ENCODE results near the gene INCENP. TPM values are rescaled to one million over a fixed set of nuclear protein-coding genes. Genes with fewer than 3 reads are reported as not detected.

The INCENP gene
- polyA plus RNA-seq, 1 of the 3 experiments (the other 2 are of a cell fraction), result 20.1 TPM

- Histone ChIP-seq H4K20me1 (ENCODE audit: insufficient read depth) (no peaks in the 10 kb centered on the region), H3F3A (replicated peaks; ENCODE audit: insufficient read depth) (no peaks in the 10 kb centered on the region), H2AFZ (ENCODE audit: low read depth) (no peak overlapping the region), H3K79me2 (ENCODE audit: insufficient read depth) (no peaks in the 10 kb centered on the region), H3K4me3 (ENCODE audit: low read depth in 2 of 2, low read length in 1 of 2) (no peak overlapping the region), H3K27me3 (ENCODE audit: insufficient read depth) (no peaks in the 10 kb centered on the region), H3K4me1 (ENCODE audit: control insufficient read depth in 1 of 2, insufficient read depth in 2 of 2, low read depth in 1 of 2, low read length in 1 of 2) (no peaks in the 10 kb centered on the region), H3K27ac (ENCODE audit: low read depth in 2 of 2, low read length in 1 of 2) (no peak overlapping the region), H3K9me2 (no peaks in the 10 kb centered on the region), H3K36me3 (replicated peaks in 1 of 2; ENCODE audit: control insufficient read depth in 1 of 2, insufficient read depth in 2 of 2, low read length in 1 of 2) (no peaks in the 10 kb centered on the region), H3K4me2 (no peak overlapping the region), H3K9me3 (no peaks in the 10 kb centered on the region; the same call in 1 of the 2 replicates), H3K9ac (no peak overlapping the region)
- ChIA-PET CTCF (interaction anchor here (1.0 to 4.9 kb wide), 6 partner anchors 9 to 319 kb away, joined by 4 to 19 read pairs (median 8); no protein-coding TSS in a partner anchor), POLR2A (no interaction called here)
- DNase-seq, result no peak
- 52% methylated on average over 2 of the region's 2 CpGs for WGBS (ENCODE audit: low lambda C conversion rate)
- TF ChIP-seq RAD21 (IDR thresholded peaks at IDR 0.05; ENCODE audit: low read length), result no peak
- TF ChIP-seq SIN3A (IDR thresholded peaks at IDR 0.05; ENCODE audit: borderline replicate concordance, low read depth, low read length), result no peak
- TF ChIP-seq TCF12 (IDR thresholded peaks at IDR 0.05), result no peak
- TF ChIP-seq RFX5 (IDR thresholded peaks at IDR 0.05; ENCODE audit: low read length), result no peak
- no peak for TF ChIP-seq EP300 (IDR thresholded peaks at IDR 0.05; ENCODE audit: borderline replicate concordance in 1 of 2, low read depth in 1 of 2, low read length in 1 of 2)
- TF ChIP-seq TEAD4 (IDR thresholded peaks at IDR 0.05; ENCODE audit: borderline replicate concordance, insufficient read depth), result no peak
- no peak for TF ChIP-seq MEF2A (IDR thresholded peaks at IDR 0.05; ENCODE audit: borderline replicate concordance, low read depth)
- TF ChIP-seq, protein P1, sequence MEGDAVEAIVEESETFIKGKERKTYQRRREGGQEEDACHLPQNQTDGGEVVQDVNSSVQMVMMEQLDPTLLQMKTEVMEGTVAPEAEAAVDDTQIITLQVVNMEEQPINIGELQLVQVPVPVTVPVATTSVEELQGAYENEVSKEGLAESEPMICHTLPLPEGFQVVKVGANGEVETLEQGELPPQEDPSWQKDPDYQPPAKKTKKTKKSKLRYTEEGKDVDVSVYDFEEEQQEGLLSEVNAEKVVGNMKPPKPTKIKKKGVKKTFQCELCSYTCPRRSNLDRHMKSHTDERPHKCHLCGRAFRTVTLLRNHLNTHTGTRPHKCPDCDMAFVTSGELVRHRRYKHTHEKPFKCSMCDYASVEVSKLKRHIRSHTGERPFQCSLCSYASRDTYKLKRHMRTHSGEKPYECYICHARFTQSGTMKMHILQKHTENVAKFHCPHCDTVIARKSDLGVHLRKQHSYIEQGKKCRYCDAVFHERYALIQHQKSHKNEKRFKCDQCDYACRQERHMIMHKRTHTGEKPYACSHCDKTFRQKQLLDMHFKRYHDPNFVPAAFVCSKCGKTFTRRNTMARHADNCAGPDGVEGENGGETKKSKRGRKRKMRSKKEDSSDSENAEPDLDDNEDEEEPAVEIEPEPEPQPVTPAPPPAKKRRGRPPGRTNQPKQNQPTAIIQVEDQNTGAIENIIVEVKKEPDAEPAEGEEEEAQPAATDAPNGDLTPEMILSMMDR (IDR thresholded peaks at IDR 0.05), result no peak
Measured at GRCh38 chr11:62116451-62116850, 7.4 kb upstream of the INCENP start.

DNA sequence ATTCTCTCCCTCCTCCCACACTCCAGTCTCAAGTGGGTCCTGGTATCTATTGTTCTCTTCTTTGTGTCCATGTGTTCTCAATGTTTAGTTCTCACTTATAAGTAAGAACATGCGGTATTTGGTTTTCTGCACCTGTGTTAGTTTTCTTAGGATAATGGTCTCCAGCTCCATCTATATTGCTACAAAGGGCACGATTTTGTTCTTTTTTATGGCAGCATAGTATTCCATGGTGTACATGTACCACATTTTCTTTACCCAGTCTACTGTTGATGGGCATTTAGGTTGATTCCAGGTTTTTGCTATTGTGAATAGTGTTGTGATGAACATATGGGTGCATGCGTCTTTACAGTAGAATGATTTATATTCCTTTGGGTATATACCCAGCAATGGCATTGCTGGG is 4.2 kb upstream of the INCENP start:
- H4K20me1 ChIP-seq (ENCODE audit: insufficient read depth), result no peaks in the 10 kb centered on the region
- CTCF ChIA-PET, result interaction anchor here (3.0 kb wide), 1 partner anchor 12 kb away, joined by 21 read pairs; no protein-coding TSS in a partner anchor
- H2AFZ ChIP-seq (ENCODE audit: low read depth), result no peak overlapping the region
- H3K36me3 ChIP-seq (replicated peaks in 1 of 2; ENCODE audit: control insufficient read depth in 1 of 2, insufficient read depth in 2 of 2, low read length in 1 of 2), result no peaks in the 10 kb centered on the region
- no peak overlapping the region for H3K27ac ChIP-seq (ENCODE audit: low read depth in 2 of 2, low read length in 1 of 2)
- H3K27me3 ChIP-seq (ENCODE audit: insufficient read depth), result no peaks in the 10 kb centered on the region
- H3K4me3 ChIP-seq (ENCODE audit: low read depth in 2 of 2, low read length in 1 of 2), result no peak overlapping the region
- 60% methylated on average over 3 of the region's 3 CpGs for WGBS (ENCODE audit: low lambda C conversion rate)
- H3K9ac ChIP-seq, result no peak overlapping the region
- H3F3A ChIP-seq (replicated peaks; ENCODE audit: insufficient read depth), result no peaks in the 10 kb centered on the region
- H3K9me3 ChIP-seq, result no peaks in the 10 kb centered on the region; the same call in 1 of the 2 replicates
- DNase-seq, result no peak
- H3K9me2 ChIP-seq, result no peaks in the 10 kb centered on the region
- POLR2A ChIA-PET, result no interaction called here
- H3K4me1 ChIP-seq (ENCODE audit: control insufficient read depth in 1 of 2, insufficient read depth in 2 of 2, low read depth in 1 of 2, low read length in 1 of 2), result no peaks in the 10 kb centered on the region; a peak in 2 of 4 replicates
- H3K4me2 ChIP-seq, result no peak overlapping the region
- peaks cover 7% of the 10 kb centered on the region for H3K79me2 ChIP-seq (ENCODE audit: insufficient read depth)
- TF ChIP-seq GATA2 (CRISPR knock-in tag; IDR thresholded peaks at IDR 0.05), result no peak
- TF ChIP-seq EP300 (IDR thresholded peaks at IDR 0.05; ENCODE audit: borderline replicate concordance in 1 of 2, low read depth in 1 of 2, low read length in 1 of 2), result no peak
- TF ChIP-seq SIN3A (IDR thresholded peaks at IDR 0.05; ENCODE audit: borderline replicate concordance, low read depth, low read length), result no peak
- TF ChIP-seq, protein P1 (IDR thresholded peaks at IDR 0.05), result no peak
- no peak for TF ChIP-seq FOSL2 (IDR thresholded peaks at IDR 0.05; ENCODE audit: borderline replicate concordance, low read depth)
- TF ChIP-seq, protein P2, sequence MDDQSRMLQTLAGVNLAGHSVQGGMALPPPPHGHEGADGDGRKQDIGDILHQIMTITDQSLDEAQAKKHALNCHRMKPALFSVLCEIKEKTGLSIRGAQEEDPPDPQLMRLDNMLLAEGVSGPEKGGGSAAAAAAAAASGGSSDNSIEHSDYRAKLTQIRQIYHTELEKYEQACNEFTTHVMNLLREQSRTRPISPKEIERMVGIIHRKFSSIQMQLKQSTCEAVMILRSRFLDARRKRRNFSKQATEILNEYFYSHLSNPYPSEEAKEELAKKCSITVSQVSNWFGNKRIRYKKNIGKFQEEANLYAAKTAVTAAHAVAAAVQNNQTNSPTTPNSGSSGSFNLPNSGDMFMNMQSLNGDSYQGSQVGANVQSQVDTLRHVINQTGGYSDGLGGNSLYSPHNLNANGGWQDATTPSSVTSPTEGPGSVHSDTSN (IDR thresholded peaks at IDR 0.05), result no peak
- TF ChIP-seq ELF1 (IDR thresholded peaks at IDR 0.05), result no peak
- TF ChIP-seq EZH2phosphoT487 (IDR thresholded peaks at IDR 0.05; ENCODE audit: borderline replicate concordance, low read depth), result no peak
- TF ChIP-seq, protein P3, sequence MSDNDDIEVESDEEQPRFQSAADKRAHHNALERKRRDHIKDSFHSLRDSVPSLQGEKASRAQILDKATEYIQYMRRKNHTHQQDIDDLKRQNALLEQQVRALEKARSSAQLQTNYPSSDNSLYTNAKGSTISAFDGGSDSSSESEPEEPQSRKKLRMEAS (IDR thresholded peaks at IDR 0.05; ENCODE audit: low read depth), result no peak
- no peak for TF ChIP-seq REST (IDR thresholded peaks at IDR 0.05; ENCODE audit: low read depth, low read length)
- no peak for TF ChIP-seq RCOR1 (IDR thresholded peaks at IDR 0.05; ENCODE audit: low read length)
- no peak for TF ChIP-seq POLR2AphosphoS5 (IDR thresholded peaks at IDR 0.05; ENCODE audit: low read depth, low read length)
- TF ChIP-seq MXI1 (IDR thresholded peaks at IDR 0.05; ENCODE audit: low read depth, low read length), result no peak
- TF ChIP-seq FOXM1 (IDR thresholded peaks at IDR 0.05; ENCODE audit: low read depth), result no peak

Data from SK-N-SH (cell line).